ENCODE results near the gene ERF.
"Not testable (repeated sequence)": the region's sequence is repeated elsewhere in the genome, so short reads cannot be mapped to it uniquely, and the experiment has no call there.

ERF gene

DNA sequence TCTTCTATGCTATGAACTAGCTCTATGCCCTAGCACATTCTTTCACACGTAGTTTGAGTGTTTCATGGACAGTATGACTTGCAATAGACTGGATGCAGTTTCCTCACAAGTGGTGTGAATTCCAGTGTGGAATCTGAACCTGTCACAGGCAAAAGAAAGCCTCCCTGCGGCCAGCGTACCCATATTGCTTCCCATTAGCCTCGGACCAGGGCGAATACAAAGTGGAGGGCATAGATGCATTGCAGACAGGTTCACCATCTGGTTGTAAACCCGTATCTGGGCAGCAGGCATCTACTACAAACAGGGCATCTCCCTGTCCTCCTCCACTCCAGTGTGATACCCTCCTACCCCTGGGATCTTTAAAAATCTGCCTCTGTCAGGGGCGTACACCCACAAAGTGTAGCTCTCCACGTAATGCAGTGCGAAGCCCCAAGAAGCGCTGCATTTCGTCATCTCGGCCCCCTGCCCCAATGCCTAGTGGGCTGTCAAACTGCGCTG is 12.8 kb upstream of the ERF start:
- Histone ChIP-seq H2AFZ (peak overlapping the region; percentile 96), H3K9me3 (ENCODE audit: control insufficient read depth, low read length) (no peaks in the 10 kb centered on the region), H3K27me3 (ENCODE audit: control insufficient read depth, insufficient read depth, low read length) (no peaks in the 10 kb centered on the region), H3K79me2 (peaks cover 28% of the 10 kb centered on the region), H3K27ac (peak overlapping the region; percentile 98), H3K4me3 (ENCODE audit: low read depth, low read length) (peak overlapping the region; percentile 99), H3K4me2 (ENCODE audit: low read length) (peak overlapping the region; percentile 99), H3K4me1 (peaks cover 16% of the 10 kb centered on the region), H3K9ac (peak overlapping the region; percentile 39), H3K36me3 (ENCODE audit: control insufficient read depth, insufficient read depth, low read length) (no peaks in the 10 kb centered on the region)
- TF ChIP-seq, protein P1, sequence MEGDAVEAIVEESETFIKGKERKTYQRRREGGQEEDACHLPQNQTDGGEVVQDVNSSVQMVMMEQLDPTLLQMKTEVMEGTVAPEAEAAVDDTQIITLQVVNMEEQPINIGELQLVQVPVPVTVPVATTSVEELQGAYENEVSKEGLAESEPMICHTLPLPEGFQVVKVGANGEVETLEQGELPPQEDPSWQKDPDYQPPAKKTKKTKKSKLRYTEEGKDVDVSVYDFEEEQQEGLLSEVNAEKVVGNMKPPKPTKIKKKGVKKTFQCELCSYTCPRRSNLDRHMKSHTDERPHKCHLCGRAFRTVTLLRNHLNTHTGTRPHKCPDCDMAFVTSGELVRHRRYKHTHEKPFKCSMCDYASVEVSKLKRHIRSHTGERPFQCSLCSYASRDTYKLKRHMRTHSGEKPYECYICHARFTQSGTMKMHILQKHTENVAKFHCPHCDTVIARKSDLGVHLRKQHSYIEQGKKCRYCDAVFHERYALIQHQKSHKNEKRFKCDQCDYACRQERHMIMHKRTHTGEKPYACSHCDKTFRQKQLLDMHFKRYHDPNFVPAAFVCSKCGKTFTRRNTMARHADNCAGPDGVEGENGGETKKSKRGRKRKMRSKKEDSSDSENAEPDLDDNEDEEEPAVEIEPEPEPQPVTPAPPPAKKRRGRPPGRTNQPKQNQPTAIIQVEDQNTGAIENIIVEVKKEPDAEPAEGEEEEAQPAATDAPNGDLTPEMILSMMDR (IDR thresholded peaks at IDR 0.05), result no peak

DNA sequence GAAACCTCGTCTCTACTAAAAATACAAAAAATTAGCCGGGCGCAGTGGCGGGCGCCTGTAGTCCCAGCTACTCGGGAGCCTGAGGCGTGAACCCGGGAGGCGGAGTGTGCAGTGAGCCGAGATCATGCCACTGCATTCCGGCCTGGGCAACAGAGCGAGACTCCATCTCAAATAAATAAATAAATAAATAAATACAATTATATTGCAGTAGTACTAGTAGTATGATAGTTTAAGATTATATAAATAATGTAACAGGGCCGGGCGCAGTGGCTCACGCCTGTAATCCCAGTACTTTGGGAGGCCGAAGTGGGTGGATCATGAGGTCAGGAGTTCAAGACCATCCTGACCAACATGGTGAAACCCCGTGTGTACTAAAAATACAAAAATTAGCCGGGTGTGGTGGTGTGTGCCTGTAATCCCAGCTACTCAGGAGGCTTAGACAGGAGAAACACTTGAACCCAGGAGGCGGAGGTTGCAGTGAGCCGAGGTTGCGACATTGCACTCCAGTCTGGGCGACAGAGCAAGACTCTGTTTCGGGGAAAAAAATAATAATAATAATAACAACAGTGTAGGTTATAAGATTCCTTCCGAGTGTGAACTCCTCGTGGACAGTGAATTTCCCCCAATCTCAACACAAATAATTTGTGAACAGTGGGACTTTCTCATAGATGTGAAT is 12.1 kb upstream of the ERF start:
- not testable (repeated sequence) for H3K27me3 ChIP-seq (ENCODE audit: control insufficient read depth, insufficient read depth, low read length); H3K9ac ChIP-seq; H3K9me3 ChIP-seq (ENCODE audit: control insufficient read depth, low read length); H3K4me2 ChIP-seq (ENCODE audit: low read length); H3K36me3 ChIP-seq (ENCODE audit: control insufficient read depth, insufficient read depth, low read length); H3K4me3 ChIP-seq (ENCODE audit: low read depth, low read length)
- Histone ChIP-seq H3K79me2 (peaks cover 21% of the 10 kb centered on the region), H3K27ac (peak overlapping the region; percentile 98), H2AFZ (peak overlapping the region; percentile 96), H3K4me1 (peaks cover 16% of the 10 kb centered on the region)

DNA sequence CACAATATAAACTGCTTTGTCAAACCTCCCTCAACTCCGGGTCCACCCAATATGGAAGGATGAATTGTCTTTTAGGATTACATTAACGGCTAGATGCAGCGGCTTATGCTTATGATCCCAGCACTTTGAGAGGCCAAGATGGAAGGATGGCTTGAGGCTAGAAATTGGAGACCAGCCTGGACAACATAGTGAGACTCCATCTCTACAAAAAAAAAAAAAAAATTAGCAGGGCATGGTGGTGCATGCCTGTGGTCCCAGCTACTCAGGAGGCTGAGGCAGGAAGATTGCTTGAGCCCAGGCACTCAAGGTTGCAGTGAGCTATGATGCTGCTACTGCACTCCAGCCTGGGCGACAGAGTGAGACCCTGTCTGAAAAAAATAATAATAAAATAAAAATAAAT is 11.2 kb upstream of the ERF start:
- Histone ChIP-seq H3K4me1 (peaks cover 14% of the 10 kb centered on the region), H3K79me2 (peaks cover 14% of the 10 kb centered on the region)
- H3K4me3 ChIP-seq (ENCODE audit: low read depth, low read length); H3K4me2 ChIP-seq (ENCODE audit: low read length); H3K27me3 ChIP-seq (ENCODE audit: control insufficient read depth, insufficient read depth, low read length); H2AFZ ChIP-seq; H3K9ac ChIP-seq; H3K36me3 ChIP-seq (ENCODE audit: control insufficient read depth, insufficient read depth, low read length); H3K9me3 ChIP-seq (ENCODE audit: control insufficient read depth, low read length); H3K27ac ChIP-seq: not testable (repeated sequence)

DNA sequence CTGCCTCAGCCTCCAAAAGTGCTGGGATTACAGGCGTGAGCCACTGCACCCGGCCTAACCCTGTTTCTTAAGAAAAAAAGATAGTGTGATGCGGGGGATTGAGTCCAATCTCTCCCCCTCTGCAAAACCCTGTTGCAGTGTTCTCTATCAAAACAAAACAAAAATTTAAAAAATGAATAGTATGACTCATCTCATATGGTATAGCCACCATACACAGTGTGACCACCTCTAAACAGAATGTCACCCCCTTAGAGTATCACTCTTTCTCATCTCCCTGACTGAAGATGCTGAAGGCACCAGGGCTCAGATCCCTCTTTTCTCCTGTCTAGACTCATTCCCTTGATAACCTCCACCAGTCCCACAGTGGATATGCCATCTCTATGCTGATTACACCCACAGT is 6.8 kb upstream of the ERF start:
- no peak overlapping the region for H3K4me3 ChIP-seq (ENCODE audit: low read depth, low read length)
- H2AFZ ChIP-seq, result no peak overlapping the region
- H3K27ac ChIP-seq, result no peak overlapping the region
- H3K79me2 ChIP-seq, result no peaks in the 10 kb centered on the region
- no peaks in the 10 kb centered on the region for H3K4me1 ChIP-seq
- no peak overlapping the region for H3K4me2 ChIP-seq (ENCODE audit: low read length)
- TF ChIP-seq, protein P1 (IDR thresholded peaks at IDR 0.05), result no peak
- no peaks in the 10 kb centered on the region for H3K9me3 ChIP-seq (ENCODE audit: control insufficient read depth, low read length)
- H3K27me3 ChIP-seq (ENCODE audit: control insufficient read depth, insufficient read depth, low read length), result no peaks in the 10 kb centered on the region
- H3K36me3 ChIP-seq (ENCODE audit: control insufficient read depth, insufficient read depth, low read length), result no peaks in the 10 kb centered on the region
- no peak overlapping the region for H3K9ac ChIP-seq

DNA sequence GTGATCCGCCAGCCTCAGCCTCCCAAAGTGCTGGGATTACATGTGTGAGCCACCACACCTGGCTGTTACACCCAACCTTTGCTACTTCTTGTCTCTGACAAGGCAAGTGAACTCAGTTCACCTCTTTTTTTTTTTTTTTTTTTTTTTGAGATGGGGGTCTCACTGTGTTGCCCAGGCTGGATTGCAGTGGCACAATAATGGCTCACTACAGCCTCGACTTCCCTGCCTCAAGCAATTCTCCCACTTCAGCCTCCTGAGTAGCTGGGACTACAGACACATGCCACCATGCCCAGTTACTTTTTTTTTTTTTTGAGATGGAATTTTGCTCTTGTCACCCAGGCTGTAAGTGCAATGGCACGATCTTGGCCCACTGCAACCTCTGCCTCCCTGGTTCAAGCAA is 2.9 kb upstream of the ERF start:
- H2AFZ ChIP-seq; H3K9ac ChIP-seq; H3K79me2 ChIP-seq; H3K4me2 ChIP-seq (ENCODE audit: low read length); H3K36me3 ChIP-seq (ENCODE audit: control insufficient read depth, insufficient read depth, low read length); H3K27me3 ChIP-seq (ENCODE audit: control insufficient read depth, insufficient read depth, low read length); H3K9me3 ChIP-seq (ENCODE audit: control insufficient read depth, low read length); H3K27ac ChIP-seq; H3K4me3 ChIP-seq (ENCODE audit: low read depth, low read length); H3K4me1 ChIP-seq: not testable (repeated sequence)

DNA sequence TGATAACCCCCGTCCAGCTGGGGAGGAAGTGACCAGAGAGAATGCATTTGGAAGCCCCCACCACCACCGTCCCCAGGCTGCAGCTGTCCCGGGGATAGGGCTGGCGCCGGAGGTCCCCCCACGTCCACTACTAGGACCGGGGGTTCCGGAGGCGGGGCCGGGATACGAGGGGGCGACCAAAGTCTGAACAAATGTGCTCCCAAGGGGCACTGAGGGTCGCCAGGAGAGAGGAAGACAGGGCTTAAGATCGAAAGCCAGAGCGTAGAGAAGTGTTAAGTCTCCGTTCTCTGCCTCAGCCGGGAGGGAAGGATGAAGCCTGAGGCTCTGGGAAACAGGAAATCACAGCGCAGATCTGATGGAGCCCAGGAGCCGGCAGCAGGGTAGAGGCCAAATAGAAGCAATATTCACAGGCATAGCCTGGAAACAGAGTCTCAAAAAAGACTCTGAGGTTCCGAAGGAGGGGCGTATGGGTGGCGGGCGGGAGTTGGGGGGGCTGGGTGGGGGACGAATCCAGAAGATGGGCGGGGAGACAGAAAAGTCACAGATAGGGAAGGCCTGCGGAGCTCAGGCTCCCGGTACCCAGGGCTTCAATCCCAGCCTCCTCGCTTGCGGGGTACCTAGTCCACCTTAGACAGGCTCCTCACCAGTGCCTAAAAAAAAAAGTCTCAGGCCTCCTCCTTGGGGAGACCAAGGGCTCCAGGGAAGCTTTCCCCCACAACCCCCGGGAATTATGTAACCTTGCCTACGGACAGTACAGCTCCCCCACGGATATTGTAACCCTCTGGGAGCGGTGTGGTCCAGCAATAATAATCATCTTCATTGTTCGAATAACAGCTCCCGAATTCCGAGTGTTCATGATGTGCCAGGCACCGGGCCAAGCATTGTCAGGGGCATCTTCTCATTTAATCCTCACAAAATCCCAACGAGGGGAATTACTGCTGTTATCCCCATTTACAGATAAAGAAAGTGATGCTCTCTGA is 1.1 kb upstream of the ERF start:
- no peaks in the 10 kb centered on the region for H3K36me3 ChIP-seq (ENCODE audit: control insufficient read depth, insufficient read depth, low read length)
- peaks cover 2% of the 10 kb centered on the region for H3K79me2 ChIP-seq
- peaks cover 10% of the 10 kb centered on the region for H3K4me1 ChIP-seq
- H3K27me3 ChIP-seq (ENCODE audit: control insufficient read depth, insufficient read depth, low read length), result no peaks in the 10 kb centered on the region
- peak overlapping the region; percentile 70 for H2AFZ ChIP-seq
- H3K9ac ChIP-seq, result no peak overlapping the region
- H3K9me3 ChIP-seq (ENCODE audit: control insufficient read depth, low read length), result no peaks in the 10 kb centered on the region
- peak overlapping the region; percentile 86 for H3K4me2 ChIP-seq (ENCODE audit: low read length)
- TF ChIP-seq, protein P1 (IDR thresholded peaks at IDR 0.05), result no peak
- H3K27ac ChIP-seq, result peak overlapping the region; percentile 70
- H3K4me3 ChIP-seq (ENCODE audit: low read depth, low read length), result peak overlapping the region; percentile 57
